Caki2 (cell line): ENCODE results near the gene LPIN1. TPM values are rescaled to one million over a fixed set of nuclear protein-coding genes. Genes with fewer than 3 reads are reported as not detected.

Source experiments
- DNase-seq: peaks from one replicate; pipeline ENCODE4 v3.0.0-alpha.2; 2015; ENCODE audit warnings: low read depth
- in situ Hi-C: cut with HindIII; loops from 2 replicates; pipeline ENCODE4 v1.10.0; 2016; ENCODE audit warnings: low sequenced_read_pairs, low pct_unique_long_range_greater_than_20kb, mixed read lengths
- total RNA-seq: library from RNA; depleted of rRNA; stranded (reverse); fragments of >200 nt; shearing (Covaris generic); gene quantifications from 2 replicates; pipeline ENCODE4 v1.2.3, GENCODE V29; 2014; ENCODE audit warnings: low replicate concordance

Gene LPIN1
- total RNA-seq, 1 experiment from 2014 or later, result 12.2 TPM

- in situ Hi-C loops, result loop anchor here (25.0 kb wide), 1 partner anchor 101 kb away; no protein-coding TSS in a partner anchor
- no peak for DNase-seq
Observed at GRCh38 chr2:11788461-11789124, 42.2 kb downstream of the LPIN1 start.

- no peak for DNase-seq
- in situ Hi-C loops, result loop anchor here (25.0 kb wide), 1 partner anchor 102 kb away; no protein-coding TSS in a partner anchor
Observed at GRCh38 chr2:11789243-11789642, 42.8 kb downstream of the LPIN1 start.

GRCh38 chr2:11790228-11790627 lies 43.8 kb downstream of the LPIN1 start:
- in situ Hi-C loops, result loop anchor here (25.0 kb wide), 1 partner anchor 103 kb away; no protein-coding TSS in a partner anchor
- no peak for DNase-seq

GRCh38 chr2:11795590-11795989 lies 49.2 kb downstream of the LPIN1 start:
- no peak for DNase-seq
- in situ Hi-C loops, result loop anchor here (25.0 kb wide), 1 partner anchor 108 kb away; no protein-coding TSS in a partner anchor

GRCh38 chr2:11796190-11797171 lies 50.0 kb downstream of the LPIN1 start:
- no peak for DNase-seq
- in situ Hi-C loops, result loop anchor here (25.0 kb wide), 1 partner anchor 109 kb away; no protein-coding TSS in a partner anchor

- DNase-seq, result no peak
- in situ Hi-C loops, result loop anchor here (25.0 kb wide), 1 partner anchor 111 kb away; no protein-coding TSS in a partner anchor
Observed at GRCh38 chr2:11797846-11798245, 51.4 kb downstream of the LPIN1 start.

GRCh38 chr2:11798701-11799435 lies 52.4 kb downstream of the LPIN1 start:
- in situ Hi-C loops, result loop anchor here (25.0 kb wide), 1 partner anchor 112 kb away; no protein-coding TSS in a partner anchor
- no peak for DNase-seq

GRCh38 chr2:11799826-11800225 lies 53.4 kb downstream of the LPIN1 start:
- DNase-seq, result no peak
- in situ Hi-C loops, result loop anchor here (25.0 kb wide), 1 partner anchor 113 kb away; no protein-coding TSS in a partner anchor

GRCh38 chr2:11802782-11803191 lies 56.4 kb downstream of the LPIN1 start:
- DNase-seq, result no peak
- in situ Hi-C loops, result no loop called here

- no peak for DNase-seq
- in situ Hi-C loops, result no loop called here
Observed at GRCh38 chr2:11805024-11805423, 58.6 kb downstream of the LPIN1 start.

- in situ Hi-C loops, result no loop called here
- DNase-seq, result no peak
Observed at GRCh38 chr2:11805920-11806319, 59.5 kb downstream of the LPIN1 start.

- in situ Hi-C loops, result no loop called here
- no peak for DNase-seq
Observed at GRCh38 chr2:11807156-11808015, 61.0 kb downstream of the LPIN1 start.

- no peak for DNase-seq
- in situ Hi-C loops, result no loop called here
Observed at GRCh38 chr2:11808016-11808400, 61.6 kb downstream of the LPIN1 start.

GRCh38 chr2:11809586-11810236 lies 63.3 kb downstream of the LPIN1 start:
- no peak for DNase-seq
- in situ Hi-C loops, result no loop called here

GRCh38 chr2:11810237-11810977 lies 64.0 kb downstream of the LPIN1 start:
- in situ Hi-C loops, result no loop called here
- DNase-seq, result no peak

GRCh38 chr2:11811036-11811654 lies 64.7 kb downstream of the LPIN1 start:
- no peak for DNase-seq
- in situ Hi-C loops, result no loop called here
